Activated CD4-positive, CD25-positive, alpha-beta regulatory T cell treated with anti-CD3 and anti-CD28 coated beads, Interleukin-2, amount 50 U/mL, for 72 hours (primary cell): ENCODE data around the gene LAMB1.

ENCODE experiments used
- DNase-seq: peaks from one replicate; pipeline ENCODE4 v3.0.0; 2021

The LAMB1 gene

DNA sequence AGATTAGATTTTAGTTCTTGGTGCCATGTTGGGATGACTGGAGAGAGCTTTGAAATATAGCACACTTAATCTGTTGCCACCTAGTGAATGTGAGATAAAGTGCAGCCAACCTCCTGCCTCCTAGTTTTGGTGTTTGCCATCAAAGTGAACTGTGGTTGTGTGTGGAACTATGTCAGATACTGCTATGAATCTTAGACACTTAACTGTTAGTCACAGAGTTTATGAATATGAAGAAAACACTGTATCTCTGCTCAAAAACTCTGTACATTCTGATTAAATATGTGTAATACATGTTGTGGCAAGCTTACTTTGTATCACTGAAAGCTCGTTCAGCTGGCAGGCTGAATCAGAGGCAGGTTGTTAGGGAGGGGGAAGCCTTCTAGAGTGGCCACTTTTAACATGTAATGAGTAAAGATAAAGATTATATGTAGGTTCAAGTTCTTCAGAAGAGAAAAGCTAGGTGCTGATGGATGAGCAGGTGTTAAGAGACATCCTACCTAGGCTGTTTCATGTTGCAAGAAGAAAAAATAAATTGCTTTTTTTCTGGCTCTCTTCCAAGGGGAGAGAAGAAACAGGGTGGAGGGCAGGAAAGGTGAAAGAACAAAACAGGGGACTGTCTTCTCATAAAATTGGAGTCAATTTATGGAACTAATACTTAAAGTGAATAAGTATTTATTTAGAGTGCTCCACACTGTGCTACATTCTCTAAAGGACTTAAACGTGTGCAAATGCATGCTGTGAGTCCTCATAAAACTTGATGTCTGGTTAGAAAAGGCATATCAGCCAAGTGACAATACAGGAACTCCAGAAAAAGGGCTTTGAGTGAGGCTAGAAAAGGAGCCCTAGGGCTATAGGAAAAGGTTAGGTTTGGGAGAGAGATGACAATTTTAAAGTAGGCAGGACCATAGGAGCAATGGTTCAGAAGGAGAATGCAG lies 14.1 kb upstream of the LAMB1 start:
- no peak for DNase-seq

DNA sequence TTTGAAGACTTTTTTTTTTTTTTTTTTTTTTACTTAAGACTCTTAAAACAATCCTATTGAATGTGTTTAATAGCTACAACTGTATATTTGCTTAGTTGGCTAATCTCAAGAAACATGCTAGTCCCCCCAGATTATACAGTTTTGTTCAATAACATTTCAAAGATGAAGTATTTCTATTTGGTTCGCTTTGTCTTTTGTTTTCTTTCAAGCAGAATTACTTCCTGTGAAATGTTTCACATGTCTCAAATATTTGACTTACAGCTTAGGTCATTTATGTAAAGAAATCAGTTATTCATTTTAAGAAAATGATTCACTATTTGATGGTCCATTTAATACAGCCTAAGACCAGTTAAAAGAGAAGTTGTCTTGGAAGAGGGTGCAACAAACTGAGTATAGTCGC lies 12.8 kb upstream of the LAMB1 start:
- DNase-seq = no peak

DNA sequence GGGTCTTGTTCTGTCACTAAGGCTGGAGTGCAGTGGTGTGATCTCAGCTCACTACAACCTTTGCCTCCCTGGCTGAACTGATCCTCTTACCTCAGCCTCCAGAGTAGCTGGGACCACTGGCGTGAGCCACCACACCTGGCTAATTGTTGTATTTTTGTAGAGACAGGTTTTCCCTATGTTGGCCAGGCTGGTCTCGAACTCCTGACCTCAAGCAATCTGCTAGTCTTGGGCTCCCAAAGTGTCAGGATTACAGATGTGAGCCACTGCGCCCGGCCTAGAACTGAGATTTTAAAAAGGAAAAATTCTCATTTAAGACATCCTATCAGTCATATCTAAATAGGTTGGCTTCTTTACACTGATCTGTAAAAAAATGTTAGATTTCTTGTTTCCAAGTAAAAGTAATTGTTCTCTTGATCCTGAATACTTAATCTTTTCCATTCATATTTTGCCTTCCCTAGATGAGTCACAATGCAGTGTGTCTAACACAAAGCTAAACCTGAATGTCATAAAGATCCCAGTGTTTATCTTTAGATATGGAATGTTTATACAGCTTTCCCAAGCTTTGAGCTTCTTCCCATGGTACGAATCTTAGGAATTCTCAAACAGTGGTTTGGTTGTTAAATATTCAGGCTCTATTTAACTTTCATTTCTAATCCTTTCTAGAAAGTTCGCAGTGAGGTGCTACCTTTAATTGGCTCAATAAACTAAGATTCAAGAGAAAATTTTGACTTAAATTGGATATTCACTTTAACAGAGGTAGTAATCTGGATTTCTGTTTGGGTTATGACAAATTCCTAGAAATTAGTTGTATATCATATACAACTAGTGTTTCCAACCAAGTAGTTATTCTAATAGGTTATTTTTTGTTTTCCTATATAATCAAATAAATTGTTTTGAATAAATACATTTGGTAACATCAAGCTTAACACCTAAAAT lies 12.1 kb upstream of the LAMB1 start:
- no peak for DNase-seq

DNA sequence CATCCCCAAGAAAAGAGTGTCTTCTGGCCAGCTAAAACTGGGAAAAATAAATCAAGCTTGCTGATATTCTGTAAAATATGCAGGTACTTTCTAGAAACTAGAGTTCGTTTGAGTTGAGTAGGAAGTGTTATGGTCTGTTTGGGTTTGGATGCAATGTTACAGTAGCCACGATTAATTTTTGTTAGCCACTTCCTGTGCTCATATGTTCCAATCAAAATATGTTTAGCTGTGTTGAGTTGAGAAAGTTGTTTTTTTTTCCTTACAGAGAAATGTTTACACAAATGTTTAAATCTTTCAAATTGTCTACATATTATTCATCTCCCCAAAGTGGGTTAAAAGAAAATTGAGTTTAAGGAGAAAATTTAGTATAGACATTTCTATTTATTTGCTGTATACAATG lies 11.3 kb upstream of the LAMB1 start:
- no peak for DNase-seq

DNA sequence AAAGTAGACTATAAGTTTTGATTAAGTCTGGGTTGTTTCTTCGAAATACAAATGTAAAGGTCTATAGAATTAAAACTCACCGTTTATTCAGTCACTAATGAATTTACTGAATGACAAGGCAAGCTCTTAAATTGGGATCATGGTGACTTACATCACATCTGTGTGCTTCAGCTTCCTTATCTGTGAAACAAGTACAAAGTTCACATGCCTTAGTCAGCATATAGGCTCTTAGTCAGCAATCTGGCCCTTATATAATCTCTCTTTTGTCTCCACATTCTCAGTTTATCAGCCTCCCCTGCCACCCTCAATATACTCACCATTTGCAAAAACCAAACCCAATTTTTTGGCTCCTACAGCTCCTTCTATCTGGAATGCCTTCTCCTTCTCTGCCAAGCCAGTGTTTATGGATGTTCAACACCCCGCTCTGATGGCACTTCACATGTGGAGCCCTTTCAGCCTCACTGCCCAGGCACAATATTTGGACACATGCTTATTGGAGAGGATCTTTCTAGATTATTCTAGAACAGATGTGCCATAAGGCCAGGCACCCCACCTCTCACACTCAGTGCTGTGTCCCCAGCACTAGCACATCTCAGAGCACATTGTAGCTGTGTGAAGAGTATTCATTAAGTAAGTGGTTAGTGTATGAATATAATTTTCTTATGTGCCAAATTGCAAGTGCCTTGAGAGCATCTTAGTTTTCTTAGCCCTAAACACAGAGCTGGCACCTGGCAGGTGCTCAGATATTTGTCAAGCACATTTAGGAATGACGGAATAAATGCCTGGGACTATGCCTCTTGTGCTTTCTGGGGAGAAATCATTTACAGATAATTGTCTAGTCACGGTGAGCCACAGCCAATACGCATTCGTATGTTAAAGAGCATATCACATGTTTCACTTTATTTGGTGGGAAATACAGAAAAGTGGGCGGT lies 9.8 kb upstream of the LAMB1 start:
- DNase-seq = no peak

DNA sequence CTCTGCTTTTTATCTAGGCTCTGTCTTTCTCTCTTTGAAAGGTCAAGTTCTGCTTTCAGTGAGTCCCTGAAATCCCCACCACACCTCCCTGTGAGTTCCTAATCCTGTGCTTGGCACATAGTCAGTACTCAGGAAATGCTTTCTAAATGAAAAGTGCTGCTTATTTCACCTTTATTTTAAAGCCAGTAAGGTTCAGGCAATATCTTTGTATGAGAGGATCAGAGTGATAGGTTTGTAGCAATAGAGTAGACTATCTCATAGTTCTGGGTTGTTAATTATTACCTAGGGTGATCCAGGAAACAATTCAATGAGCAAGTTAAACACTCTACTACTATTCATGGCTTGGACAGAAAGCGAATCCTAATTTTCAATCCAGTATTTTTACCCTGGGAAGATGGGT lies 7.4 kb upstream of the LAMB1 start:
- DNase-seq = no peak

DNA sequence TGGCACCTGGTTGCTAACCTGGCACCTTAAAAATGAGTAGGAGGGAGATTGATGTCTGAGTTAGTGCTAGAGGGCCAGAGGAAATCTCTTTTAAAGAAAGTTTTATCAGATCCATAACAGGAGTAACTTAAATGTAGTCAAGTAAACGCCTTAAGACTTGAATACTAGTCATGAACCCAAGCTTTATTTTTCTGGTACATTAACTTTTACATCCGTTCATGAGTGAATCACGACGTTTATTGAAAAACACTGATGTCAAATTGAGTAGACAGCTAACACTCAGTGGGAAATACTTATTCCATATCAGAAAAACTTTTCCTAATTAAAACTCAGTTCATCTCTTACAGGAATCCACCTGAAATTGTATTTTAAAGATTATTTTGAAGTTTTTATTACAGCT lies 6.9 kb upstream of the LAMB1 start:
- no peak for DNase-seq

DNA sequence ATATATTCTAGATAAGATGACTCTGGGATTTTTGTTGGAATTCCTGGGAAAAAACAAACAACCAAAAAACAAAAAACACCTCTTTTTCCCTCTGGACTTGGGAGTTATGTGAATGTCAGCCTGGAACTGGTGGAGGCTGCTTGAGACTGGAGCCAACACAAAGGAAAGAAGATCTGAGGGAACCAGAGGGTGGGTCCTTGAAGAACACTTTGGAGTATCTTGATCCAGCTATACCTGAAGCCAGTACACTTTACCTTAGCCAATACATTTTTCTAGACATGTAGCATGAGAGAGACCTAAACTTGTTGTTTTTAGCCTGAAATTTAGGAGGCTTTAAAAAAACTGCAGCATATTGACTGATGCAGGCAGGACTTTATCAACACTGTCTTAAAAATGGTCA lies 5.9 kb upstream of the LAMB1 start:
- DNase-seq = no peak

DNA sequence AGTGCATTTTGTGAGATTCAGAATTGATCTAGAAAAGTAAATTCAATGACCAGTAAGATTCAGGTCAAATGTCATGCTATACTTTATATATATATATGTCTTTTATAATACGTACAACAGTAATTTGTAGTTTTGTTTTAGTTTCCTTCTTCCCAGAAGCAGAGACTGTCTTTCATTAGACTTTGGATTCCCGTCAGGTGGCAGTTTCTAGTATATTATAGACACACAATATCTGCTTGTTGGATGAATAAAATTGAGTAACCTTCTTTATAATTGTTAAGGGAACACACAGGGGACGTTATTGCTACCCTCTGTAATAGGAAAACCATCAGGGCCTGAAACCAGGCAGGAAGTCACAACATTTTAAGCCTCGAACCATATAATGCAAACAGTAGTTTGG lies 5.3 kb upstream of the LAMB1 start:
- DNase-seq = no peak

DNA sequence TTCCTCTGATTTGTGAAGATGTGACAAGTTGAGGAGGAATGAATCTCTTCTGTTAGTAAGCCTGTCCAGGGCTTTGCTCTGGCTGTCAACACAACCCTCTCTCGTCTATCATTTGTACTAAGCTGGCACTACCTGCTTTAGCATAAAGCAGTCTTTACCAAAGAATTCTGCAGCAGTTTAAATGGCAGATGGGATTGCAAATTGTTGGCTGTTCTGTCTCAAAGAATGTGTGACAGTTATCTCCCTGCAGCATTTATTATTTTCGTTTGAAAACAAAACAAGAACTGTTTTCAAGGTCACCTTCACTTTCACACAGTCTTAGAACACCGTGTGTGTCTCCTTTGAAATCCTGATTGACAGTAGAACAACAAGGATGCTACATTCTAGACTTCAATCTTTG lies 4.8 kb upstream of the LAMB1 start:
- no peak for DNase-seq

DNA sequence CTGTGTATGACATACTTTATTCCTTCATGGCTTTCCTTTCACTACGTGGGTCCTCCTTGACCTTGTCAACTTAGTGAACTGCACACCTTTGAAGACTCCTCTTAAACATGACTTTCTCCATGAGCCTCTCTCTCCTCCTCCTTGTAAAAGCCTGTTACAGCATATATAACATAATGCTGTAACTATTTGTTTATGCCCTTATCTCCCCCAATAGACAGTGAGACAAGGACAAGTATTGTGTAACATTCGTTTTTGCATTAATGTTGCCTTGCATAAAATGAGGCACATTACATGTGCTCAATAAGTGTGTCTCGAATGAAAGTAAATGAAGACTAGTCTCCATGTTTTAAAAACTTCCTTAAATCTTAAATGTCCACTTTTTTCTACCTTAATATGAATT lies 4.3 kb upstream of the LAMB1 start:
- no peak for DNase-seq

DNA sequence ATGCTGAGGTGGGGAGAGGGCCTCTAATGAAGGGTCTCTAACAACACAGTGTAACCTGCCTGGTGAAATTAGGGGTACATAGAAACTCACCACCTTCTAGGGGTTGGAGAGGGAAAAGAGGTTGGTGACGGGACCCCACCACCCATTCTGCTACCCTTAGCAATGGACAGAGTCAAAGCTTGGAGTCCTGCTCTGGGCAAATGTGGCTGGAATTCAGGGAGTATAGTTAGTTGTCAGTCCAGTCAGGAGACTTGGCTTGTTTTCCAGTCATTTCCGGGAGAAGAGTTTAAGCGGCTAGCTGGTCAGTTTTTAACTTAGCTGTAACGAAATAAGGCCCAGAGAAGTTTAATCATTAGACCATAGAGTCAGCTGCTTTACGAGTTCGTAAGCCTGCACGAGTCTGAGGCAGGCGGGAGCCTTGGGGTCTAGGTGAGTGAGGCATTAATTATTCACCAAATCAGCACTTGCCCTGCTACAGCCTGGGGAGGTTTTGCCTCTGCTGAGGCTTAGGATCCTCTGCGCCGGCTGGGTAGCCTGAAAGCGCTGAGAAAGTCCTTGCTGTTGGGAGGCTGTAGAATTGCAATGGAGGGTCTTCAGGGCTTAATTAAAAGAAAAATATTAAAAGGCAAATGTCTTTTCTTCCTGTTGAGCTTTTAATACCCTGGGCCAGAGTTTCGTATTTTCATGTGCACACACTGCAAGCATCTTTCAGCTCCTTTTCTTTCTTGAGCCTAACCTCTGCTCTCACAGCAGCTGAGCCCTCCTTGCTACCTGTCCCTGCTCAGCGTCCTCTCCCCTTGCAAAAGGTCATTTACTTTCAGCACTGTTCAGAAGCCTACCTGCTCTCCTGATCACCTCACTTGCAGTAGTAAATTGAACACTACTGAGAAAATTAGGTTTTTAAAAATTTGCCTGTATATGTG lies 1.5 kb upstream of the LAMB1 start:
- DNase-seq = no peak

DNA sequence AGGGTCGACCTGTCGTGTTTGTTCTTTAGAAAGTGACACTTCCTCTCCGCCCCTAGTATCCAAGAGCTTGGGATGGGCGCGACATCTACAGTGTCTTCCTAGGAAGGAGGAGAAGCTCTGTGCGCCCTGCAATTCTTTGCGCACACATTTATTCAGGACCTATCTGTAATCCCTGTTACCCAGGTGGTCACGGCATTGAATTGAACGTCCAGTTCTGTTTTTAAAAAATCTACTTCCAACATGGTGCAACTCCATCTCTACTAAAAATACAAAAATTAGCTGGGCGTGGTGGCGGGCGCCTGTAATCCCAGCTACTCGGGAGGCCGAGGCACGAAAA lies 606 bp upstream of the LAMB1 start:
- DNase-seq = no peak

DNA sequence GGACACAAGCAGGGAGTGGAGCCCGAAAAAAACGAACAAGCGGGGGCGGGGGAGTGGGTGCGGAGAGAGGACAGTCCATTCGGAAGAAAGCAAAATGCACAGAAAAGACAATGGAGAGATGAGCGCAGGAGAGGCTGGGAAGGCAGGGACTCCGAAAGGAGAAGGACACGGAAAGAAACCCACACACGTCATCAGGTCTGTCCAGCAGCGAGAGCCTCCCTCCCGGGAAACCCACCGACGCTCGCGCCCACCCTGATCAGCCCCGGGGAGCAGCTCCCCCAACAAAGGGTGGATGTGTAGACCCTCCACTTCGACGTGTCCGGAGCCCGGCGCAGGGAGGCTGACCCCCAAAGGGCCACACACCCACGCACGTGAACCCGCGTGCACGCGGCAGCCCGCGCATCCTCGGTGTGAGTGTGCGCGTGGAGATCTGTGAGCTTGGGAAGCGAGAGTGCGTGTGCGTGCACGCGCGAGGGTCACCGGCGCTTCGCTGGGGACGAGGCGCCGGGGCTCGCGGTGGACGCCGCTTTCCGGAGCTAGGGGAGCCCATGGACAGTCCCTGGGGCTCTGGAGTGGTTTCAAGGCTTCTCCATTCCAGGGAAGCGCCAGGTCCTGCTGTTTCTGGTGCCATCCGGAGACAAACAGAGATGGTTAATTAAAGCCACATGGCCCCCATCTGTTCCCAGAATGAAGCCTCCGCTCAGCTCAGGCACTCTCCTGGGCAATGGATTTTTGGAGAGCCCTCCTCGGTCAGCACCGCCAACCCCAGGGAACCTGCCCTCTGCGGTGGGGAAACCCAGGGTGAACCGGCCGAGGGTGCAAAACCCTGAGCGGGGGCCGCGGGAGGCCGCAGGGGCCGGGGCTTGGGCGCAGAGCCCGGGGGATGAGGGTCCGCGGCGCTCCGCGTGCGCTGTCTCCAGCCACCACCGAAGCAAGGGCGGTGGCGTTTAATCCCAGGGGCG lies 916 bp downstream of the LAMB1 start:
- no peak for DNase-seq

DNA sequence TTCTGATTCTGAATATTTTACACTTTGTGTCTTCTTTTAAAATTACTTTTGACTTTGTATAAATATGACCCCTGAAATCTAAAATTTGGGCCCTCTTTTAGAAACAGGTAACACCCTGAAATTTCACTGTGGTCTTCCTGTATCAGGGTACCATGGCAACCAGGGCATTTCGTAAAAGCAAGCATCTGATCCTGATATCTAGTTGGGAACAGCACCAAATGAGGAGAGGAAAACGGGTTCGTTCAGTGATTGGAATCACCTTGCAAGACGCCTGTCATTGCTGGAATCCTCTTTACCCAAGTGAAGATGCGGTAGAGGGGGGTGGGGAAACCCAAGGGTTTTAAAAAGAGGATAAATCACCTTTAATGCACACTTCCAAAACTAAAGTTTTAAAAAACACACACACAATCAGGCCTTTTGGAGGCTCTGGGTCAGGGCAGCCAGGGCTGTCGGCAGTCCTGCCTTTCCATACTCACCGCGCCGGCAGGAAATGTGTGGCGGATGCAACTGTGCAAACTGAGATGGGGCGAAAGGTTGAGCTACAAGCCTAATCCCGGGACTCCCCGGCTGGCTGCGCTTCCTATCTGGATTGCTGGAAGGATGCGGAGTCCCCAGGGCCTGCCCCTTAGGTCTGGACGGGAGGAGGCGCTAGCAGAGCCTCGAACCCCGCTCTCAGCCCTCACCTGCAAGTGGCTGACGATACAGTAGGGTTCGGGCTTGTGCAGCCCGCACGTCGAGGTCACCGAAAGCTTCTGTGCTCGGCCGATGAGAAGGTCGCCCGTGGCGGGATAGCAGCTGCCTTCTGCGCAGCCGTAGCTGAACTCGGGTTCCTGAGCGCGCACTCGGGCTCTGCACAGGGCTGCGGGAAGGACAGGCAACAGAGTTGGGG lies 1.8 kb downstream of the LAMB1 start:
- DNase-seq = no peak

DNA sequence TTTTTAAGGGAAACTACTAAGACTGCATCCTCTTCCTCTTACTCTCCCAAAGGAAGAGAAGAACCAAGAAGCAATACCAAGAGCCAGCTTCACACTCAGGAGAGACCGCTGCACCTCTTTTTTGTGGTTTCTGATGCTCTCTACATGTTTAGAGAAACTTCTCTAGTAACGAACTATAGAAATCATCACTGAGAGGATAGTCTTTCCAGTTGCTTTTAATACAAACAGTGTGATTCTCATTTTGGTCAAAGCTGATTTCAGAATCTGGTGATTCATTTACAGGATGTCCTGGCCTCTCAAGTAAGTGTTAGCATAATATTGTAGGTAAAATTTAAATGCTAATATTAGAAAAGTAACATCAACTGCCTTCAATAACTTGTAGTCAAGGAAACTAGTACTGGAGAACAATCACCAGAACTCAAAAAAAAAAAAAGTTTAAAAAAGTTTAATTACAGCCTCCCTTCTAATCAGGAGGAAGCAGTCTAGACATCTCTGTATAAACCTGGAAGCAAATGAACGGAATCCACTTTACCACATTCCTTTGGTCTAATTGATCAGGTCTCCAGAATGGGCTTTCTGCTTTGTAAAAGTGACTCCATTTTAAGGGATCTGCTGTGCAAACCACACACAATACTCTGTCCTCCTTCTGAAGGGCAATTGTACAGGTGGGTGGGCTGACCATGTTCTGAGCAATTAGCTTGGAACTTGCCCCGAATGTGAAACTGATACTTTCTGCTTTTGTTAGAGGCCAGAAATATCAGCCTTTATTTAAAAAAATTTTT lies 3.0 kb downstream of the LAMB1 start:
- no peak for DNase-seq

DNA sequence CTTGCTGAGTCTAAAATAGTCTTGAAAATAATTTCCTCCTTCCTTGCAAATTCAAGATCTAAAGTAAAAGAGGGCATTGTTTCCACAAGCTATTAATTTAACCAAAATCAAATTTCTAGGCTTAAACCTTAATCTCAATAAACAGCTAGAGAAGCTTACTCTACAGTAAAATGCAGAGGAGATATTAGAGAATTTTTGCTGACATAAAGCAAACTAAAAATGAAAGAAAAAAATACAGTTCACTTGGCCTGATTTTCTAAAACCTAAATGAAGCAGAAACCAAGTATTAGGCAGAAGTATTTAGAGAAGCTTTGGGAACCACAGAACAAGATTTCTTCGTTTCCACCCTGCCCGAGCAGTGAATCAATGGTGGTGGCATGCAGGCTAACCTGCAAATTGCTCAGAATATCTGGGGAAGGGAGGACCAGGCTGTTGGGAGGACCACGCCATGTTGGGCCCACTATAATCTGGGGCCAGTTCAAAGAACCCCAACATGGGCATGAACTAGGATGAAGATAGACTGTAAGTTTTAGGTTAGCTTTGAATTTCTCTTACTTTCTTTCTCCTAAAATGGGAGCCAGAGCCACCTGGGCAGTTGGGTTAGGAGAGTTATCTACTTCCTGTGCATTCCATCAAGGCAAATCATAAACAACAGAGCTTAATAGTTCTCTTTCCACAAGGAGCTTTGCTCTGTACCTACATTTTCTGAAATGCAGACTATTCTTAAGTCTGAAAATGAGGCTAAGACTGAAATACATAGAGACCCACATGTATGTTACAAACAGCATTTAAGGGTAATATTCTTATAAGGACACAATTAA lies 4.1 kb downstream of the LAMB1 start:
- DNase-seq = no peak

DNA sequence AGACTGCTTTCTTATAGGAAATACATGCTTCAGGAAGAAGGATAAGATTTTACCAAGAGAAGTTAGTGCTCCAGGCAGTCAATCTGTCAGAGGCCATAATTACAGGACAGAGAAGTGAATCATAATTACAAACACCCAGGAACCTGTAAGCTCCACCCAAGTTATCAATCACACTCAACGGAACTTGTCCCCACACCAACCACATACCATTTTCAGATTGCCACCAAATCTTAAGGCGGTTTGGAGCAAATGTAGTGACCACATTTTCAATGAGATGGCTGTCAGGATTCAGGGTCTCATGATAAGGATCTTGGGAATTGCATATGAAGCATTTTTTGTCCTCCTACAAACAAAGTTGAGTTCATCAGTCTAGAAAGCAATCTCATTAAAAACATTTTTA lies 4.8 kb downstream of the LAMB1 start:
- DNase-seq = no peak
